Prostate gland (tissue), 2 donors: ENCODE results near the gene VAV3.

ENCODE experiments used
- POLR2A ChIP-seq: fragments of 450-650 bp; IDR thresholded peaks from one replicate; pipeline ENCODE4 v1.6.1; 2016; ENCODE audit warnings: antibody characterized with exemption, mild to moderate bottlenecking
- POLR2AphosphoS5 ChIP-seq: sonication (generic); formaldehyde crosslinking; IDR thresholded peaks from one replicate; pipeline ENCODE4 v1.6.1; 2017; ENCODE audit warnings: antibody characterized with exemption
- TF ChIP-seq, protein P1 (sequence below), 4 experiments: fragments of 200-600 bp in 2 of 4; fragments of 450-650 bp in 2 of 4; sonication (generic) in 2 of 4; IDR thresholded peaks; 1 replicate in 3 of 4; 2 replicates in 1 of 4; pipeline ENCODE4 v1.5.1; 2016 to 2019; ENCODE audit warnings: antibody characterized with exemption in 4 of 4, mild to moderate bottlenecking in 2 of 4, moderate library complexity in 2 of 4

DNA sequence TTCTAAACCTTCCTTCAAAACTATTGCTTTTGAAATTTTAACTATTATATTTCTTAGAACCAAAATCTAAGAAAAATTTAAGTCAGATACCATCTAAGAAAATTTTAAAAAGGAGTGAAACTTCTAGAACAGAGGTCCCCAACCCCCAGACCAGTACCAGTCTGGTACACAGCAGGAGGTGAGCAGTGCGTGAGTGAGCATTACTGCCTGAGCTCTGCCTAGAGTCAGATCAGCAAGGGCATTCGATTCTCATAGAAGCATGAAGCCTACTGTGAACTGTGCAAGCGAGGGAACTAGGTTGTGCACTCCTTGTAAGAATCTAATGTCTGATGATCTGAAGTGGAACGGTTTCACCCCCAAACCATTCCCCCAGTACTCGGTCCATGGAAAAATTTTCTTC lies 106.7 kb downstream of the VAV3 start:
- TF ChIP-seq, protein P1, sequence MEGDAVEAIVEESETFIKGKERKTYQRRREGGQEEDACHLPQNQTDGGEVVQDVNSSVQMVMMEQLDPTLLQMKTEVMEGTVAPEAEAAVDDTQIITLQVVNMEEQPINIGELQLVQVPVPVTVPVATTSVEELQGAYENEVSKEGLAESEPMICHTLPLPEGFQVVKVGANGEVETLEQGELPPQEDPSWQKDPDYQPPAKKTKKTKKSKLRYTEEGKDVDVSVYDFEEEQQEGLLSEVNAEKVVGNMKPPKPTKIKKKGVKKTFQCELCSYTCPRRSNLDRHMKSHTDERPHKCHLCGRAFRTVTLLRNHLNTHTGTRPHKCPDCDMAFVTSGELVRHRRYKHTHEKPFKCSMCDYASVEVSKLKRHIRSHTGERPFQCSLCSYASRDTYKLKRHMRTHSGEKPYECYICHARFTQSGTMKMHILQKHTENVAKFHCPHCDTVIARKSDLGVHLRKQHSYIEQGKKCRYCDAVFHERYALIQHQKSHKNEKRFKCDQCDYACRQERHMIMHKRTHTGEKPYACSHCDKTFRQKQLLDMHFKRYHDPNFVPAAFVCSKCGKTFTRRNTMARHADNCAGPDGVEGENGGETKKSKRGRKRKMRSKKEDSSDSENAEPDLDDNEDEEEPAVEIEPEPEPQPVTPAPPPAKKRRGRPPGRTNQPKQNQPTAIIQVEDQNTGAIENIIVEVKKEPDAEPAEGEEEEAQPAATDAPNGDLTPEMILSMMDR (IDR thresholded peaks at IDR 0.05), result no peak
- TF ChIP-seq POLR2A (no peak), POLR2AphosphoS5 (no peak)
